HG03439 (cell line): ENCODE results near the gene DPH7.
"Not testable (repeated sequence)": the region's sequence is repeated elsewhere in the genome, so short reads cannot be mapped to it uniquely, and the experiment has no call there.

Experiments
- ATAC-seq: cut with Tn5 transposase; IDR thresholded peaks from one replicate; pipeline ENCODE4 v1.9.1; 2021; ENCODE audit warnings: mild to moderate bottlenecking, moderate library complexity; ENCODE audit not compliant: unreplicated experiment

Gene DPH7

DNA sequence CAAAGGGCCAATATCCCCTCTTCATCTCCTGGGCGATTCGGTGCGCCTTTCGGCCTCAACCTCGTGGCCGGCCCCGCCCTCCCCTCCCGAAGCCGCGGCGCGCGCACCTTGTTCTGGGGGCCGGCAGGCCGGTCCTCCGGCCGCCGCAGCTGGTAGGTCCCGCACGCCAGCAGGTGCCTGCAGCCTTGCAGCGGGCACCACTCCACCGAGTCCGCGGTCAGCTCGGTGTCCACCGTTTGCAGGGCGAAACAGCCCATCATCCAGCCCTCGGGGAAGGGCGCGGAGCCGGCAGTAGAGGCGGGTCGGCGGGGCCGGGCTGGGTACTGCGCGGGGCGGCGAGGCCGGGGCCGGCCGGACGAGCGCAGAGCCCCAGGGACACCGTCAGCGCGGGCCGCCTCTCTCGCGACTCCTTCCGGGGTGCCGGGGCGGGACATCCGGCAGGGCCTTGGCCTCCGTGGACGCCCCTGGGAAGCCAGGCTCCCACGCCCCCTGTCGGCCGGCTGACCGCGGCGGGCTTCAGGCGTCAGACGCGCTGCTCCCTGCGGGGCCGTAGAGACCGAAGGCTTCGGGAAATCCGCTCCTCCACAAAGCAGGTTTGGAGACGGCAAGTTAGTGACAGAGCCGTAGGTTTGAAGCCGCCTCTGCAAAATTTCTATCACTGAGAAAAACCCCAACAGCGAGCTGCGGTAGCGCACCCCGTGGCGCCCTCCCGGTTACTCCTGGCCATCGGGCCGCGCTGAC, at the start of gene DPH7:
TSS of gene DPH7 (minus strand) at position 408 of the 741 bp plus-strand sequence. CDS start at position 260, 148 bp downstream.
- ATAC-seq: peak; percentile 81

DNA sequence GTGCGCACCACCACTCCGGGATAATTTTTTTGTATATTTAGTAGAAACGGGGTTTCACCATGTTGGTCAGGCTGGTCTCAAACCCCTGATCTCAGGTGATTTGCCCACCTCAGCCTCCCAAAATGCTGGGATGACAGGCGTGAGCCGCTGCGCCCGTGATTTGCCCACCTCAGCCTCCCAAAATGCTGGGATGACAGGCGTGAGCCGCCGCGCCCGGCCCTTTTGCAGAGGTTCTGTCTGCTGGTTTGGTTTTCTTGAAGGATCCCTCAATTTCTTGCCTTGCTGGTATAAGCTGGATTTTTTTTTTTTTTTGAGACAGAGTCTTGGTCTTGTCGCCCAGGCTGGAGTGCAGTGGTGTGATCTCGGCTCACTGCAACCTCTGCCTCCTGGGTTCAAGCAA, 48.7 kb upstream of the DPH7 start:
- not testable (repeated sequence) for ATAC-seq

DNA sequence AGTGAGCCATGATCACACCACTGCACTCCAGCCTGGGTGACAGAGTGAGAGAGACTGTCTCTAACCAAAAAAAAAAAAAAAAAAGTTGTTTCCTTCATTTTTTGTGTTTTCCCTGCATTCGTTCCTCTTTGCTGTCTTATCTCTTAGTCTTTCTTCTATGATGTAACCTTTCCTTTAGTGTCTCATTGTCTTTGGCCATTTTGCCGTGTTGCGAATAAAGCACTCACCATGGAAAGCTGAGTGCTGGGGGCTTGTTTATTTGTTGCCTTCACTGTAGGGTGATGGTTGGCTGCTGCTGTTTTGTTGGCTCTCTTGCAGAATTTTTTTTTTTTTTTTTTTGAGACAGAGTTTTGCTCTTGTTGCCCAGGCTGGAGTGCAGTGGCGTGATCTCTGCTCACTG, 47.7 kb upstream of the DPH7 start:
- no peak for ATAC-seq

DNA sequence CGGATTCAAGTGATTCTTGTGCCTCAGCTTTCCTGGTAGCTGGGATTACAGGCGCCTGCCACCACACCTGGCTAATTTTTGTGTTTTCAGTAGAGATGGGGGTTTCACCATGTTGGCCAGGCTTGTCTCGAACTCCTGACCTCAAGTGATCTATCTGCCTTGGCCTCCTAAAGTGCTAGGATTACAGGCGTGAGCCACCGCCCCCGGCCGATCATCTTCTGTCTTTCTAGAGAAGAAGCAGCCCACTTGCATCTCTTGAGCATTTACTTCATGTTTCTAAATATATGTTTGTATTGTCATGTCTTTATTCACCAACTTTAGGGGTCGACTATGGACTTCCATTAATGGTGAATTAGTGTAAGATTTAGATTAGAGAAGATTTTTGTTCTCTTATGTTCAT, 43.5 kb upstream of the DPH7 start:
- ATAC-seq: not testable (repeated sequence)

DNA sequence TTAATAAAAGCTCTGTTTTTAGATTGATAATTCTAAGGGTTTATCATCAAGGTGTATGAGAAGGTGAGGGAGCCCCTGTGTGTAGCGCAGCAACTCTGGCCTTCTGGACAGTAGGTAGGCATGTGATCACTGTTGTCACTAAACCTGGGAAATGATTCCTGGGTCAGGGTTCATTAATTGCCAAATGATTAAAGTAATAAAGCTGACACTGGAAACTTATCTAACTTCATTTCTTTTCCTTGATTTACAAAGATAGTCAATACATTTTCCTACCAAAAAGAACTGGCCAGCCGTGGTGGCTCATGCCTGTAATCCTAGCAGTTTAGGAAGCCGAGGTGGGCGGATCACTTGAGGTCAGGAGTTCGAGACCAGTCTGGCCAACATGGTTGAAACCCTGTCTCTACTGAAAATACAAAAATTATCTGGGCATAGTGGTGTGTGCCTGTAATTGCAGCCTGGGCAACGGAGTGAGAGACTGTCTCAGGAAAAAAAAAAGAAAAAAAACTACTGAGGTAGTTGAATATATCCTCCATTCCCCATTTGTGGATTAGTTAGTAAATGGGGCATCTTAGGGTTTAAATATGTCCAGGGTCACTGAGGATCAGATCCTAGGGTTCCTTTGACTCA, 42.5 kb upstream of the DPH7 start:
- no peak for ATAC-seq

DNA sequence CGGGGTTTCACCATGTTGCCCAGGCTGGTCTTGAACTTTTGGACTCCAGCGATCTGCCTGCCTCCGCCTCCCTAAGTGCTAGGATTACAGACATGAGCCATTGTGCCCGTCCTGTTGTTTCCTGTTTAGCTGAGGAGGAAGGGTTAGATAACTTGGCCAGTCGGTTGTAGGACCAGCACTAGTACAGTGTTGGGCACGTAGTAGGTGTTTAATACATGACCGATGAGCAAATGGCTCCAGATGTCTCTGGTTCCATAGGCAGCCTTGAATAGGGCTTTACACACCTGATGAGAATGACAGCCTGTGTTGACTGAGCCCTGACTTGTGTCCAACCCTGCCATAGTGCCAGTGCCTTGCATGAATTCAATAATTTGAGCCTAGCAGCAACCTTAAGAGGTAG, 41.9 kb upstream of the DPH7 start:
- no peak for ATAC-seq

DNA sequence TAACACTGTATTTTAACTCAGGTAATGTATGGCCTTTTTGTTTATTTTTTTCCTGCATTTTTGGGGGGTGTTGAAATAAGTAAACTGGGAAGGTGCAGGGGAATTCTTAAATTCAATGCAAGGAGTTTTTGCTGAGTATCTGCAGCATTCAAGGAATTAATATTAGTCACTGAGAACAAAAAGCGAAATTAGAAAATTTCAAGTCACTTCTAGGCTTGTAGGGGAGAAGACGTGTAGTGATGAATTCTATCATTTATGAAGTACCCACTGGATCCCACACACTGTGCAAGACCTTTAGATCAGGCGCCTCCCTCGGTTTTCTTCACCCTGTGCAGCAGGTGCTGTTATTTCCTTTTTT, 41.3 kb upstream of the DPH7 start:
- no peak for ATAC-seq

DNA sequence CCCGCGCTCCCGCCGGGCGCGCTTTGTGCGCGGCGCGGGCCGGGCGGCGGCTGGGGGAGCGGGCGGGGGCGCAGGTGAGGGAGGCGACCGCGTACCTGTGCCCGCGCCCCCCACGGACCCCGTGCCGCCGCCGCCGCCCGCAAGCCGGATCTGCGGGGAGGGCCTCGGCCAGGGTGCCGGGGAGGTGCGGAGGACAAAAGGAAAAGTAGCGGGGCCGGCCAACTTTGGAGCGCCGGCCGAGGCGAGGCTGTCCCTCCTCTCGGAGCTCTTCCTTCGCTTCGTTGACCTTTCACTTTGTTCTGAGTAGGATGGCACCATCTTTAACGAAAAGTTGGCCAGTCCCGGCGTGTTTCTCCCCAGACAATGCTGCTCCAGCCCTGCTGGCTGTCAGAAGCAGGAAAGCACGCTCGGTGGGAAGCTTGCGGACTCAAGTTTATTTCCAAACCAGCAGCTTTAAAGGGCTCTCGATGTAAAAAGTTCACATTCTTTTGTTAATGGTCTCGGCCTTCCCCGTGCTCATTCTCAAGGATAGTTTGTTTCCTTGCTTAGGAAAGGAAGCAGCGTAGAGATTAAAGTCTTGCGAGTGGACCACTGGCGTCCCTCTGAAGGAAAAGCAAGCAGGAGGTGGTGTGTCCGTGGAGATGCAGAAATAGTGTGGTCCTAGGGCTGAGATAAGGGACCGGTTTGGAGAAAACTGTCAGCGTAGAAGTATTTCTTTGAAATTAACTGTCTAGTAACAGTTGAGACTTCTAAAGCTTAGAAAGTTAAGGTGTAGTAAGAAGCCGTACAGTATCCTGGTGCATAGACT, 40.7 kb upstream of the DPH7 start:
- peak; percentile 15 for ATAC-seq

DNA sequence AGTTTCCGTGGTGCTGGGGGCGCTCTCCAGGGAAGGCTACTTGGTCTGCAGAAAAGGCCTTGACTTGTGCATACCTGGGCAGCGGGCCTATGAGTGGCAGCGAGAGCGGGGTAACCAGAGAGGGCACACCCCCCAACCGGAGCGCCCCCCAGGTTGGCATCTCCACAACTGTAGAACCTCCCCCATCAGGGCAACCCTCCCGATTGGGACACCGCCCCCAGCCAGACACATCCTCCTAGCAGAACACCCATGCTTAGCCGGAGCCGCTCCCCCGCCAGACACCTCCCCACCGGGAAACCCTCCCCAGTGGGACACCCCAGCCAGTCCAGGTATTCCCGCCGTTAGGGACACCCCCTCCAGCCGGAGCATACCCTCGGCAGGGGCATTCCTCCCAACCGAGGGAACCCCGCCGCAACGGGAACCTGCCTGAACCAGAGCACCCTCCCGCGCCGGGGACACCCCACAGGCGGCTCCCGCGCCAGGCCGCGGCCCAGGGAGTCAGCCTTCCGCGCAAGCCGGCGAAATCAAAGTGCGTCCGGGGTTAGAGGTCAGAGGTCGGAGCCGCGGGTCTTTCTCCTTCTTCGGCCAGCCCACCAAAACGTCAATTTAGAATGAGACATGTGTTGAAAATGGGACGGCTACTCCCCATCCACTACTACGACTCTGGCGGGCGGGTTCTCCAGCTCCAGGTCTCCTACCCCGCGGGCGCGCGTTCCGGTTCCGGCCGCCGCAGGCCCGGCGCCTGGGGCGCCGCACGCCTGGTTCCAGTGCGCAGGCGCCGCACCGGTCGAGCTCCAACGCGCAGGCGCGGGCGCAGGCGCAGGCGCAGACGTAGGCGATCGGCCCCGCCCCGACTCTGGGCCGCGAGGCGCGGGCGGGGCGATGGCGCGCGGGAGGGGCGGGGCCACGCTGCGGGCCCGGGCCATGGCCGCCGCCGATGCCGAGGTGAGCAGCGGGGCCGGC, 39.7 kb upstream of the DPH7 start, which contains the start of gene EHMT1:
TSS of gene EHMT1 (plus strand) at position 901 of the 963 bp plus-strand sequence. CDS start at position 925, 24 bp downstream.
- ATAC-seq: peak; percentile 61

DNA sequence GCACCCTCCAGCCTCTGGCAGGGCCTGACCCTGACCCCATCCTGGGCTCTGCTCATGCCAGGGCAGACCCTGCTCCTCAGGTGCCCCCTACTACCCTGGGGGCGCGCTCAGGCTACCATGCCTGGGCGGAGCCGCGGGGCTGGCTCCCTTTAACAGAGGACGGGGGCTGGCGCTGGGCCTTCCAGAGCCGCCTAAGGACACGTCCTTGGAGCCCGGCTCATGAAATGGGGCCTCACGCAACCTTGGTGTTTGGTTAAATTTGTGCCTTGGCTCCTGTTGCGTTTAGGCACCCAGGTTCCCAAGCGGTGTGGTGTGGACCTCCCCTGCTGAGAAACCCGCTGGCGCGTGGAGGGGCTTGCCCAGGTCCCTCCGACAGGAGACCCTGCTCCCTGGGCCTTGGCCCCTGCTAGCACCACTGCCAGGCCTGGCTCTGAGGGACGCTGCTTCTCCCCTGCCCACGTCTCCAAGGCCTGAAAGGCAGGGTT, 36.7 kb upstream of the DPH7 start:
- ATAC-seq: no peak

DNA sequence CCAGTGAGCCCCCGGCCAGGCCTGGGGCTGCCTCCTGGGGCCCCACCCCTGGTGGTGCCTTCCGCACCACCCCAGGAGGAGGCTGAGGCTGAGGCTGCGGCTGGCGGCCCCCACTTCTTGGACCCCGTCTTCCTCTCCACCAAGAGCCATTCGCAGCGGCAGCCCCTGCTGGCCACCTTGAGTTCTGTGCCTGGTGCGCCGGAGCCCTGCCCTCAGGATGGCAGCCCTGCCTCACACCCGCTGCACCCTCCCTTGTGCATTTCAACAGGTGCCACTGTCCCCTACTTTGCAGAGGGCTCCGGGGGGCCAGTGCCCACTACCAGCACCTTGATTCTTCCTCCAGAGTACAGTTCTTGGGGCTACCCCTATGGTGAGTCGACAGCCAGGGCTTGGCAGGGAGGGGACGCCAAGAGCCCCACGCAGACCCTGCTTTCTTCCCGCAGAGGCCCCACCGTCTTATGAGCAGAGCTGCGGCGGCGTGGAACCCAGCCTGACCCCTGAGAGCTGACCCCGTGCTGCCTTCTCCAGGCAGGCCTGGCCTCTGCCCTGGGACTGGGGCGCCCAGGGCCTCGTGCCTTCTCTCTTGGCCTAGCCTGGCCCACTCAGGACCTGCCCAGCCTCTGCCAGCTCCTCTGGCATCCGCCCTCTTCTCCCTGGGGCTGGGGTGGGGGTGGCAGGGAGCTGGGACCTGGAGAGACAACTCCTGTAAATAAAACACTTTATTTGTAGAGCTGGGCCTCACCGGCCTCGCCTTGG, 36.1 kb upstream of the DPH7 start:
- ATAC-seq: no peak

DNA sequence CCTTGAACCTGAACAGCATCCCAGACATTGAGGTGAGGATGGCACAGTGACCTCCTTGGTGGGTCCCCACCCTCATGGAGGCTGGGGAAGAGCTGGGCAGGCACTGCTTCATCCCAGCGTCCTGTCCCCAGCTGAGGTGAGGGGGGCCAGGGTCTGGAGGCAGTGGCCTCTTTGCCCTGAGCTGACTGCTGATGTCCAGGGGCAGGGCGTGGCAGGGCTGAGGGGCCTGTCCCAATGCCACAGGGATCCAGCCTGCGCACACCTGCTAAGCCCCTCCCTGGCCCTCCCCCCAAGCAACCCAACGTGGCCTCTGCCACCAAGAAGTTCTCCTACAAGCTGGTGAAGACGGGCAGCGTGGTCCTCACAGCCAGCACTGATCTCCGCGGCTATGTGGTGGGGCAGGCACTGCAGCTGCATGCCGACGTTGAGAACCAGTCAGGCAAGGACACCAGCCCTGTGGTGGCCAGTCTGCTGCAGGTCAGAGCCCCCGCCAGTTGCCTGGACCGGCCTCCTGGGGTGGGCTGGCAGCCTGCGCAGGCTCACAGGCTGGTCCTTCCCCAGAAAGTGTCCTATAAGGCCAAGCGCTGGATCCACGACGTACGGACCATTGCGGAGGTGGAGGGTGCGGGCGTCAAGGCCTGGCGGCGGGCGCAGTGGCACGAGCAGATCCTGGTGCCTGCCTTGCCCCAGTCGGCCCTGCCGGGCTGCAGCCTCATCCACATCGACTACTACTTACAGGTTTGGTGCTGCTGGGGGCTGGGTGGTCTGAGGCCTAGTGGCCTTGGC, 35.2 kb upstream of the DPH7 start:
- no peak for ATAC-seq

DNA sequence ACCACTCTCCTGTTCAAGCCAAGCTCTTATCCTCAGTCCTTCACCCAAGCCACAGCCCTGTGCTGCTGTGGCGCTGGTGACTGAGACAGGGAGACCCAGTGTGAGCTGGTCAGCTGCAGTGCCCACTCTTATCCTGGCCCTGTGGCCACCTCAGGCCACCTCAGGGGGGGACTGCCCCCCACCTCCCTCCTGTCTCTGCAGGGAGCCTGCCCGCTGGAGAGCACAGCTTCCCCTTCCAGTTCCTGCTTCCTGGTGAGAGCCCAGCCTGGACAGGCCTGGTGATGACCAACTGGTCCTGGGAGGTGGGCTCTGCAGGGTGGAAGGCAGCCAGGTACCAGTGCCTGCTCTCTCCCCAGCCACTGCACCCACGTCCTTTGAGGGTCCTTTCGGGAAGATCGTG, 34.5 kb upstream of the DPH7 start:
- no peak for ATAC-seq

DNA sequence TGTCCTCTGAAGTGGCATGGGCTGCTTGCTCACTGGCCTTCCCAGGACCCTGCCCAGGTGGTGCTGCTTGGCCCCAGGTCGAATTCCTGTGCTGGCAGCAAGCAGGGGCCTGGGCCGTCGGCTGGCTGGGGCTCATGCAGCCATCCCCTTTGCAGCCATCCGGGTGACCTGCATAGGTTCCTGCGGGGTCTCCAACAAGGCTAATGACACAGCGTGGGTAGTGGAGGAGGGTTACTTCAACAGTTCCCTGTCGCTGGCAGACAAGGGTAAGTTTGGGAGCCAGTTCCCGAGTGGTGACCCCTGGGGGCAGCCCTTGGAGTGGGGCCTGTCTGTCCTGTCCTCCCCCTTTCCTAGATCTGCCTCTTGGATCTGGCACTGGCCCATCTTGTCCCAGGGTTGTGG, 34.0 kb upstream of the DPH7 start:
- no peak for ATAC-seq

DNA sequence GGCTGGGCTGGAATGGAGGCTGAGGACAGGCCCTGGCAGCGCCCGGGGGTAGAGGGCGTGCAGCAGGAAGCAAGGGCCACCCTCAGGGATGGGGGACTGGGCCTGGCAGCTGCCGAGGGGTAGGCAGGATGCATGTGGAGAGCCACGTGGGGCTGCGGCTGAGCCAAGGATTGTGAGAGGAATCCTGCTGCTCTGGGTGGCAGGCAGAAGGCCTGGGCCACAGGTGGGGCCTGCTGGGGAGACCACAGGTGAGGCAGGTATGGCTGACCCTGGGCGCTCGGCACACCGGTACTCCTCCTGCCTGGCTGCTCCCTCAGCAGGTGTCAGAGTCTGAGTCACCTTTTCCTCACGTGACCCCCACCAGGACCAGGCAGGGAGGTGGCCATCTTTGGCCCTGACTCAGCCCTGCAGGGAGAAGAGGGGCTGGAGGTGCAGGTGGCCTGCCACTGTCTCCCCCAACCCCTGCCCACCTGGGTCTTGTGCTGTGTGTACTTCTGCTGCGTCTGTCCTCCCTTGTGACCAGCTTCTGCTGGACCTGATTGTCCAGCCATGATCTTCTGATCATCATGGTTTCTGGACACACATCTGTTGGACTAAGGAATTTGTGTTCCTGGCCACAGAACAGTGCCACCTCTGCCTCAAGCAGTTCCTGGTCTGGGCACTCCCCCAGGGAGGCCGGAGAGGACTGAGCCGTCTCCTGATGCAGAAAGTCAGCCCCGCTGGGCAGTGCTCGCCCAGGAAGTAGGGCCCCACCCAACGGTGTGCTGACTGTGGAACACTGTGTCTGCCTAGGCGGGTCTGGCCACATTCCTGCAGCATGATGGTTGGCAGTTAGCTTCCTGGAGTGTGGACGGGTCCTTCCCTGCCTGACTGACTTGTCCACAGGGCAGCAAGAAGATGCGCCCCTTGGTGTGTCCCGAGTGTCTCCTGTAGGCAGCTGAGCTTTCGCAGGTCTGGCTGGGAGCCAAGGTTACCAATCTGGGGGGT, 33.2 kb upstream of the DPH7 start:
- ATAC-seq: no peak

DNA sequence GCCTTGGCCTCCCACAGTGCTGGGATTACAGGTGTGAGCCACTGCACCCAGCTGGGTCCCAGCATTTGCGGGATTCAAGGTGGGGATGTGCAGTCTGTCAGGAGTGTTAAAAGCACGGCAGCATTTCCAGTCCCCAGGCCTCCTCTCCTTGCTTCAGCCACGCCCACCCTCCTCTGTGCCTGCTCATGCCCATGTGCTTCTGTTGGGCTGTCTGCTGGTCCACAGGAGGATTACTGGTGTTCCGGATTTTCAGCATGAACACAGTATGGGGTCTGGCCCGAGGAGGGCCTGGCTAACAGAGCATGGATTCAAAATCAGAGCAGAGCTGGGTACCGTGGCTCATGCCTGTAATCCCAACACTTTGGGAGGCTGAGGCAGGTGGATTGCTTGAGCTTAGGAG, 32.2 kb upstream of the DPH7 start:
- no peak for ATAC-seq

DNA sequence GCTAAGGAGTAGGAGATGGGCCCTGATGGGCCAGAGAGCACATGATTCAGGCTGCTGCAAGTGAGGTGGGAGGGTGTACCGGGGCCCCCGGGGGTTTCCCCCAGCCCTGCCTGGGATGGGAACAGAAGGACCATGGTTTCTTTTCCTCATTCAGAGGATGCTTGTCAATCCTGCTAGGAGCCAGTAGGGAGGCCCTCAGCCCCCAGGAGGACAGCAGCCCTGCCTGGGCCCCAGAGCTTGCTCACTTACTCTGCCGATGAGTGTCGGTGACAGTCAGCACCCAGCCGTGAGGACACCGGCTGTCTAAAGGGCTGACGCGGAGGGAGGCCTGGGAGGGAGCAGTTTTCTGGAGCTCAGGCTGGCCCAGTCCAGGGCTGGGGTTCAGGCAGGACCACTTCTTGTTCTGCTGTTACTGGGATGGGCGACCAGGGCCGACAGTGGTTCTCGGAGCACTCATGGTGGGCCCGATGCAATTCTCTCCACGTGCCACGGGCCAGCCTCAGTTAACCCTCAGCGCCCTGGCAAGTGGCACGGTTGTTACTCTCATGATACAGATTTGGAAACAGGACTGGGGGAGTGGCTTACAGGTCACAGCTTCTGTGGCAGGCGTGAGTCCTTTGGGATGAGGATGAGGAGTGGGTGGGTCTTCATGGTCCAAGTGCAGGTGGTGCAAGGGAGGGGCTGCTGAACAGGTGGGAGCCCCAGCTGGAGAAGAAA, 28.6 kb upstream of the DPH7 start:
- no peak for ATAC-seq
